Amniotic stem cell (primary cell): ENCODE results near the gene CCL2.

Source experiments
- DNase-seq: peaks from one replicate; lab custom pipeline; 2025; lab: John Stamatoyannopoulos, UW

Gene CCL2

GRCh38 chr17:34241062-34241461 lies 14.0 kb upstream of the CCL2 start:
- DNase-seq = no peak

- no peak for DNase-seq
Observed at GRCh38 chr17:34242587-34243363, 12.3 kb upstream of the CCL2 start.

GRCh38 chr17:34243364-34244320 lies 11.4 kb upstream of the CCL2 start:
- no peak for DNase-seq

- no peak for DNase-seq
Observed at GRCh38 chr17:34245351-34245905, 9.7 kb upstream of the CCL2 start.

- no peak for DNase-seq
Observed at GRCh38 chr17:34246446-34246845, 8.6 kb upstream of the CCL2 start.

GRCh38 chr17:34246881-34247280 lies 8.2 kb upstream of the CCL2 start:
- no peak for DNase-seq

GRCh38 chr17:34248511-34249024 lies 6.5 kb upstream of the CCL2 start:
- peak; percentile 35 for DNase-seq

GRCh38 chr17:34249061-34249460 lies 6.0 kb upstream of the CCL2 start:
- no peak for DNase-seq

- no peak for DNase-seq
Observed at GRCh38 chr17:34249478-34249877, 5.6 kb upstream of the CCL2 start.

- DNase-seq = no peak
Observed at GRCh38 chr17:34251186-34251585, 3.9 kb upstream of the CCL2 start.

- no peak for DNase-seq
Observed at GRCh38 chr17:34252095-34252443, 3.0 kb upstream of the CCL2 start.

- DNase-seq = peak; percentile 58
Observed at GRCh38 chr17:34252444-34253138, 2.5 kb upstream of the CCL2 start.

- no peak for DNase-seq
Observed at GRCh38 chr17:34253139-34253525, 2.0 kb upstream of the CCL2 start.

- DNase-seq = no peak
Observed at GRCh38 chr17:34254146-34254545, 939 bp upstream of the CCL2 start.

GRCh38 chr17:34255381-34255732 lies 272 bp downstream of the CCL2 start:
- no peak for DNase-seq

GRCh38 chr17:34255841-34256240 lies 756 bp downstream of the CCL2 start:
- no peak for DNase-seq

- DNase-seq = no peak
Observed at GRCh38 chr17:34257299-34257985, 2.4 kb downstream of the CCL2 start.

GRCh38 chr17:34257986-34258326 lies 2.9 kb downstream of the CCL2 start:
- no peak for DNase-seq

- no peak for DNase-seq
Observed at GRCh38 chr17:34259146-34259545, 4.1 kb downstream of the CCL2 start.

GRCh38 chr17:34260861-34261260 lies 5.8 kb downstream of the CCL2 start:
- DNase-seq = no peak

GRCh38 chr17:34261568-34262337 lies 6.7 kb downstream of the CCL2 start:
- DNase-seq = no peak
